ENCODE results near the gene CUEDC1. TPM values are rescaled to one million over a fixed set of nuclear protein-coding genes. Genes with fewer than 3 reads are reported as not detected.
A peak's percentile ranks its signal among the peaks of the same experiment; 100 is the strongest.

Gene CUEDC1
- total RNA-seq, 4 donors from 2014 or later = 7.5 to 14.3 (median 12.7) TPM

DNA sequence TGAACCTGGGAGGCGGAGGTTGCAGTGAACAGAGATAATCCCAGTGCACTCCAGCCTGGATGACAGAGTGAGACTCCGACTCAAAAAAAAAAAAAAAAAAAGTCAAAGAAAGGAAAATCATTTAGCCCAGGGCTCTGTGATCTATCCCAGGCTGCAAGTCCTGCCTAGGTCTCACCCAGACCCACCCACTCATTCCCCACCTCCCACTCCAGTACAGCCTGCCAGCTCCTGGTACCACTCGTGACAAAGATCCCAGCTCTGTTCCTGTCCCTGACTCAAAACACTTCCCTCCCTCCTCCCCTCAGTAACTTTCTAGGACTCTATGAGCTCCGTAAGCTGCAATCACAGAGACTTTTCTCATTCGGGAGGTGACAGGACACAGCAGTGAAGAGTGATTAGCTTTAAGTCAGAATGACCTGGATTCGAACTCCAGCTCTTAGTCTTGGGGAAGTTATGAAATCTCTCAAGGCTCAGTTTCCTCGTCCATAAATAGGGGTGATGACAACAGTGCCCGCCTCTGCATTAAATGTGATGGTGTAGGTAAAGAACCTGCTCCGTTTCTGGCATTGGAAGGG lies 77.3 kb downstream of the CUEDC1 start:
- 73 to 88% methylated on average over 9 of the region's 9 CpGs for WGBS, 2 donors
- DNase-seq (ENCODE audit: low spot score in 2 of 2) = no peak
- TF ChIP-seq, protein P1, sequence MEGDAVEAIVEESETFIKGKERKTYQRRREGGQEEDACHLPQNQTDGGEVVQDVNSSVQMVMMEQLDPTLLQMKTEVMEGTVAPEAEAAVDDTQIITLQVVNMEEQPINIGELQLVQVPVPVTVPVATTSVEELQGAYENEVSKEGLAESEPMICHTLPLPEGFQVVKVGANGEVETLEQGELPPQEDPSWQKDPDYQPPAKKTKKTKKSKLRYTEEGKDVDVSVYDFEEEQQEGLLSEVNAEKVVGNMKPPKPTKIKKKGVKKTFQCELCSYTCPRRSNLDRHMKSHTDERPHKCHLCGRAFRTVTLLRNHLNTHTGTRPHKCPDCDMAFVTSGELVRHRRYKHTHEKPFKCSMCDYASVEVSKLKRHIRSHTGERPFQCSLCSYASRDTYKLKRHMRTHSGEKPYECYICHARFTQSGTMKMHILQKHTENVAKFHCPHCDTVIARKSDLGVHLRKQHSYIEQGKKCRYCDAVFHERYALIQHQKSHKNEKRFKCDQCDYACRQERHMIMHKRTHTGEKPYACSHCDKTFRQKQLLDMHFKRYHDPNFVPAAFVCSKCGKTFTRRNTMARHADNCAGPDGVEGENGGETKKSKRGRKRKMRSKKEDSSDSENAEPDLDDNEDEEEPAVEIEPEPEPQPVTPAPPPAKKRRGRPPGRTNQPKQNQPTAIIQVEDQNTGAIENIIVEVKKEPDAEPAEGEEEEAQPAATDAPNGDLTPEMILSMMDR (IDR thresholded peaks at IDR 0.05) = no peak
- TF ChIP-seq POLR2A (IDR thresholded peaks at IDR 0.05) = no peak
- H3K4me3 ChIP-seq (ENCODE audit: low read depth, poor library complexity, severe bottlenecking) = no peak overlapping the region
- intact Hi-C loops (cut with DNase I; ENCODE audit: low total_unique reads) = no loop called here

- intact Hi-C loops (cut with DNase I; ENCODE audit: low total_unique reads) = no loop called here
- H3K4me3 ChIP-seq (ENCODE audit: low read depth, poor library complexity, severe bottlenecking) = no peak overlapping the region
- TF ChIP-seq, protein P1 (IDR thresholded peaks at IDR 0.05) = no peak
- no peak for TF ChIP-seq POLR2A (IDR thresholded peaks at IDR 0.05)
- WGBS, 2 donors = 58 to 64% methylated on average over 2 of the region's 2 CpGs
- no peak for DNase-seq (ENCODE audit: low spot score in 2 of 2)
Measured at GRCh38 chr17:57876866-57877237, 78.4 kb downstream of the CUEDC1 start.

- no peak for TF ChIP-seq POLR2A (IDR thresholded peaks at IDR 0.05)
- TF ChIP-seq, protein P1 (IDR thresholded peaks at IDR 0.05) = no peak
- no peak for DNase-seq (ENCODE audit: low spot score in 2 of 2)
- no peak overlapping the region for H3K4me3 ChIP-seq (ENCODE audit: low read depth, poor library complexity, severe bottlenecking)
- WGBS, 2 donors = 82 to 87% methylated on average over 15 of the region's 15 CpGs
- intact Hi-C loops (cut with DNase I; ENCODE audit: low total_unique reads) = no loop called here
Measured at GRCh38 chr17:57876023-57876865, 79.0 kb downstream of the CUEDC1 start.

DNA sequence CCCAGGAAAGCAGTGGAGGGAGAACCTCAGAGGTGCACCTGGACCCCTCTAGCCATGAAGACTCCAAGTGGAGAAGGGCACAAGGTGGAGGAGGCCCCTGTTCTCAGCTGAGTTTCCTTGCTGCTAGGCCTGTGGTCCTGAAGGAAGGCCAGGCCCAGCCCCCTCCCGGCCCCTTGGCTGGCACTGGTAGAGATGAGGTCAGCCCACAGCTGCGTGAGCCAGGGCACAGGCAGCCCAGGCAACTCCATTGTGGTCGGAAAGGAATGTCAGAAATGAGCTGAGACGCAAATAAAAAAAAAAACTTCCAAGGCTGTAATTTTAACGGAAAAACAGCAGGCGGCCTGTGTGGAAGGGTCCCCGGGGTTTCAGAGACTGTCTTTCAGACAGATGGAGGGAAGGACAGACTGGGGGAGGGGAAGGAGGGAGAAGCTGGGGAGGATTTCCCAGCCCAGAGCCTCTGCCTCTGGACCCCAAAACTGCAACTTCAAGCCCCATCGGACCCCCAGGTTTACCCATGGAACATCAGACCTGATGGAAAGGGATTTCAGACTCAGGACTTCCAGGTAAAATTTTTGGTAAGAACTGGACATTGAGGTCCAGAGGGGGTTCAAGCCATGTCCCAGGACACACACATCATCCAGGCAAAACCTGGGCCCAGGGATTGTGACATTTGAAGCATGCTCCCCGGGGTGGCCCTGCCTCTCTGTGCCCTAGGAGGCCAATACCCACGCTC lies 79.8 kb downstream of the CUEDC1 start:
- WGBS, 2 donors = 41% methylated on average over 10 of the region's 10 CpGs
- peak in 1 of 2 donors; percentile 93 for DNase-seq (ENCODE audit: low spot score in 2 of 2)
- no peak overlapping the region for H3K4me3 ChIP-seq (ENCODE audit: low read depth, poor library complexity, severe bottlenecking)
- TF ChIP-seq, protein P1 (IDR thresholded peaks at IDR 0.05) = no peak
- TF ChIP-seq POLR2A (IDR thresholded peaks at IDR 0.05) = no peak
- intact Hi-C loops (cut with DNase I; ENCODE audit: low total_unique reads) = no loop called here

DNA sequence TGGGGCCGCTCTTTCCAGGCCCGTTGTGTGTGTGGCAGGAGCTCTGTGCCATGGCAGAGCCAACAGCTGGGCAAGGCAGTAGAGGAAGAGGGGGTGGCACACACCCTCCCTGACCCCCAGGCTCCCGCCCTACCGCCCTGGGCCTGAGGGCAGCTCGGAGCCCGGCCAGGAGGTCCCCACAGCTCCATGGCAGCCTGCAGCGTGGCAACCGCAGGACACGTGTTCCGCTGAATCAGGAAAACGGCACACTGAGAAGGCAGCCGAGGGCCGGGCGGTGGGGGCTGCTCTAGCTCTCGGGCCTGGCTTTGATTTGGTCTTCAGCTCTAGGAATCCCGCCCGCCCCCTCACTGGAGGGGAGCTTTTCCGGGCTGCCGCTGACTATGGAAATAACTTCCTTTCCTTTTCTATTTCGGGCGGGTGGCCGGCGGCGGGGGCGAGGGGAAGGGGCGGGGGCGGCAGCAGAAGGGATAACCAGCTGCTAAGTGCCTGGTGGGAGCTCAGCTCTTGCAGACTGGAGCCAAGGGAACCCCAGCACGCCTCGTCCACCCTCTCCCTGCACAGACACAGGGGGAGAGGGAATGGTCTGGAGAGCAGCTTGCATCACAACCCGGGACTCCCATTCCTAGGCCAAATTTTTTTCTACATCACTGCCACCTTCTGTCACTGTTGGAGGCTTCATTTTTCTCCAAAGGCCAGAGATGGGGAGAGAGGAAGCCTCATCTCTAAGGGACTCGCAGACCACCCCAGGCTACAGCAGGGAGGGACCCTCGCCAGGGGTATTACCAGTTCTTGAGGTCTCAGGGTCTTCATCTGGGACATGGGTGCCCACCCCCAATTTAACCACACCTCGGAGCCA lies 80.5 kb downstream of the CUEDC1 start:
- intact Hi-C loops (cut with DNase I; ENCODE audit: low total_unique reads) = no loop called here

More for the DNA sequence above, 80.5 kb downstream of the CUEDC1 start:
- no peak for TF ChIP-seq POLR2A (IDR thresholded peaks at IDR 0.05)
- TF ChIP-seq, protein P1 (IDR thresholded peaks at IDR 0.05) = no peak
- 26 to 48% methylated on average over 31 to 32 of the region's 33 CpGs for WGBS, 2 donors
- H3K4me3 ChIP-seq (ENCODE audit: low read depth, poor library complexity, severe bottlenecking) = no peak overlapping the region
- DNase-seq (ENCODE audit: low spot score in 2 of 2) = peak in 1 of 2 donors; percentile 92

Data from lower leg skin (tissue), 4 donors.